Measurements from ENCODE around the gene JMJD1C.

- no peak for TF ChIP-seq POLR2A (IDR thresholded peaks at IDR 0.05; ENCODE audit: low read depth, low read length)
- no peak for TF ChIP-seq CTCF (IDR thresholded peaks at IDR 0.05 in 2 of 3, conservative IDR thresholded peaks at IDR 0.05 in 1 of 3; ENCODE audit: control insufficient read depth in 2 of 3, extremely low read depth in 1 of 3, insufficient read depth in 1 of 3, low read depth in 3 of 3, low read length in 3 of 3)
Measured at GRCh38 chr10:63437116-63437949, 28.4 kb downstream of the JMJD1C start.

Data from GM12878 (cell line).